ENCODE measurements around the gene PPM1H. TPM values are rescaled to one million over a fixed set of nuclear protein-coding genes. Genes with fewer than 3 reads are reported as not detected.
"Not testable (repeated sequence)": the region's sequence is repeated elsewhere in the genome, so short reads cannot be mapped to it uniquely, and the experiment has no call there.

PPM1H gene
- total RNA-seq, 4 donors from 2014 or later, result 0.46 to 3.4 (median 1.3) TPM

DNA sequence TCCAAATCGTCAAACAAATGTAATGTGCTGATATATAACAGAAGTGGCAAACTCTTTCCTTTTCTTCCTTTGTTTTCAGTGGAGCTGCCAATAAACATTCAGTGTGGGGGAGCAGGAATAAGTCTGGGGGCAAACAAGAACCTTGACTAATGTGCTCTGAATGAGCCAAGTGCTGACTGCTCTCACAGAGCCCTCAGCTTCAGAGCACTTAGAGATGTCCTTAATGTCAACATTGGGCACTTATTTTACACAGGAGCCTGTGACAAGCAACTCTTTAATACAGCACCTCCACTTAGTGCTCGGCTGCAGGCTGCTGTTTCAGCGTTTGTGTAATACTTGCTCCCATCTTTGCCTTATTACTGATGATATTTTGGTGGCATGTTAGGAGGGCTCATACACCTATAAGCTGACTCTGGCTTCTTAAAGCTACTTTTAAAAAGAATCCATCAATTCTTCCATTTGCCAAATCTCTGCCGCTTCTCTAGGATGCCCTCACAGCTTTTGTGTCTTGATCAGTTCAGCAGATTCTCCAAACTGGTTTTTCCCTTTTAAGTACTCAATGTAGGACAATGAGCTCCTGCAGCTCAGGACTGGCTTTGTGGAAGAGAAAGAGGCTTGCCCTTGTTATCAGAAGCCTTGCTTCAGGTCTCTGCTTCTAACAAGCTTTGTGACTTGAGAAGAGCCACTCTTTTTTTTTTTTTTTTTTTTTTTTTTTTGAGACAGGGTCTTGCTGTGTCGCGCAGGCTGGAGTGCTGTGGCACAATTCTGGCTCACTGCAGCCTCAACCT is 261.7 kb downstream of the PPM1H start:
- intact Hi-C loops (cut with DNase I; ENCODE audit: low total_unique reads), result no loop called here
- H3K9me3 ChIP-seq, result no peaks in the 10 kb centered on the region
- TF ChIP-seq, protein P1, sequence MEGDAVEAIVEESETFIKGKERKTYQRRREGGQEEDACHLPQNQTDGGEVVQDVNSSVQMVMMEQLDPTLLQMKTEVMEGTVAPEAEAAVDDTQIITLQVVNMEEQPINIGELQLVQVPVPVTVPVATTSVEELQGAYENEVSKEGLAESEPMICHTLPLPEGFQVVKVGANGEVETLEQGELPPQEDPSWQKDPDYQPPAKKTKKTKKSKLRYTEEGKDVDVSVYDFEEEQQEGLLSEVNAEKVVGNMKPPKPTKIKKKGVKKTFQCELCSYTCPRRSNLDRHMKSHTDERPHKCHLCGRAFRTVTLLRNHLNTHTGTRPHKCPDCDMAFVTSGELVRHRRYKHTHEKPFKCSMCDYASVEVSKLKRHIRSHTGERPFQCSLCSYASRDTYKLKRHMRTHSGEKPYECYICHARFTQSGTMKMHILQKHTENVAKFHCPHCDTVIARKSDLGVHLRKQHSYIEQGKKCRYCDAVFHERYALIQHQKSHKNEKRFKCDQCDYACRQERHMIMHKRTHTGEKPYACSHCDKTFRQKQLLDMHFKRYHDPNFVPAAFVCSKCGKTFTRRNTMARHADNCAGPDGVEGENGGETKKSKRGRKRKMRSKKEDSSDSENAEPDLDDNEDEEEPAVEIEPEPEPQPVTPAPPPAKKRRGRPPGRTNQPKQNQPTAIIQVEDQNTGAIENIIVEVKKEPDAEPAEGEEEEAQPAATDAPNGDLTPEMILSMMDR (IDR thresholded peaks at IDR 0.05 in 4 of 5, conservative IDR thresholded peaks at IDR 0.05 in 1 of 5), result no peak
- no peak for TF ChIP-seq POLR2A (IDR thresholded peaks at IDR 0.05)
- ATAC-seq (no peak), DNase-seq (no peak)
- no peaks in the 10 kb centered on the region for H3K27me3 ChIP-seq
- no peak overlapping the region for H3K27ac ChIP-seq
- no peaks in the 10 kb centered on the region for H3K4me1 ChIP-seq
- in situ Hi-C loops (cut with MboI; ENCODE audit: low sequenced_read_pairs in 4 of 4), result no loop called here
- no peaks in the 10 kb centered on the region for H3K36me3 ChIP-seq
- no peak overlapping the region for H3K4me3 ChIP-seq

DNA sequence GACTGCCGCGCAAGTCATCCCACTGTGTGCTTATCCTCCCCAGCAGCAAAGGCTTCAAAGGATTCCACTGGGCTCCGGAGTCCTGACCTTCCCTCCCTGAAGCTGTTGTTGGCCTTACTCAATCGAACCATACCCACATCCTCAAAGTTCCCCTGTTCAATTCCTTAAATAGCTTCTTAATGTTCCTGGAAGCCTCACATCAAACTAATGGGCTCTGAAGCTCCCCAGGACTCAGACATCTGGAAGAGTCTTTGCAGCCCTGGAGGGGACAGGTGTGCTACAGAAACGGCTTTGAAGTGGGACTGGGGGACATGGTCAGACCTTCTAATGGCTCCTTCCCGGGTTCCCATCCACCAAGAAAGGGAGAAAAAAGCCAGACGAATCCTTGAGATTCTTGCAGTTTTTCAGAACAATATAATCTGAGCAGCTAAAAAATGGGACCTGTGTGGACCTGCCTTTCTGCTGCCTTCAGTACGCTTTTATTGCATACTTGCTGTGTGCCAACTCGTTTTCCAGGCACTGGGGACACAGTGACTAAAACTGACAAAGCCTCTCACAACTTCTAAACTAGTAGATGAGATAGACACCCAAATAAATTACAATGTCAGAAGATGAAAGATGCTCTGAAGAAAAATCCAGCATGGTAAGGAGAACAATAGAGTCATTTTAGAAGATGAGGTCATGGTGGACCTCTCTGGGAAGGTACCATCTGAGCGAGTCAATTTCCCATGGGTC is 263.8 kb downstream of the PPM1H start:
- Histone ChIP-seq H3K36me3 (no peaks in the 10 kb centered on the region), H3K27me3 (no peaks in the 10 kb centered on the region), H3K27ac (no peak overlapping the region), H3K9me3 (no peaks in the 10 kb centered on the region), H3K4me3 (no peak overlapping the region), H3K4me1 (no peaks in the 10 kb centered on the region)
- DNase-seq (no peak), ATAC-seq (no peak)
- in situ Hi-C loops (cut with MboI; ENCODE audit: low sequenced_read_pairs in 4 of 4), result no loop called here
- intact Hi-C loops (cut with DNase I; ENCODE audit: low total_unique reads), result no loop called here
- TF ChIP-seq, protein P1 (IDR thresholded peaks at IDR 0.05 in 4 of 5, conservative IDR thresholded peaks at IDR 0.05 in 1 of 5), result no peak
- no peak for TF ChIP-seq POLR2A (IDR thresholded peaks at IDR 0.05)

DNA sequence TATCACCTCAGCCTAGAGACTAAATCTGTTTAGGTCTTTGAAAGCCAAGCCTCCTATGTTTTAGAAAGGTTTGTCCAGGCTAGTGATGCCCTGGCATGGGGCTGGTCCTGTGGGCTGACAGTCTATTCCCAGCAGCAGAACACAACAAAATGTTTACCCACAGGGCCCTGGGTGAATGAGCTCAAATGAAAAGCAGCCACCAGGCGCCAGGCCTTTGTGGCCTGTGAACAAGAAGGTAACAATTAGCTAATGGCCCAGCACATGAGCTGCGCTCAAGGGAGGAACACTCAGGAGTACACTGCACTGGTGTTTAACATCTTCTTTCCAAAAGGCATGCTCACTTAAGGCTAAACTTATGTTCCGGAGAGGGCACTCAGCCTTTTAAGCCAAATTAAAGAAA is 266.2 kb downstream of the PPM1H start:
- H3K4me3 ChIP-seq, result no peak overlapping the region
- H3K9me3 ChIP-seq, result no peaks in the 10 kb centered on the region
- H3K36me3 ChIP-seq, result no peaks in the 10 kb centered on the region
- in situ Hi-C loops (cut with MboI; ENCODE audit: low sequenced_read_pairs in 4 of 4), result no loop called here
- no peaks in the 10 kb centered on the region for H3K4me1 ChIP-seq
- no peak for DNase-seq
- intact Hi-C loops (cut with DNase I; ENCODE audit: low total_unique reads), result no loop called here
- H3K27me3 ChIP-seq, result no peaks in the 10 kb centered on the region
- ATAC-seq, result no peak
- no peak overlapping the region for H3K27ac ChIP-seq
- no peak for TF ChIP-seq POLR2A (IDR thresholded peaks at IDR 0.05)
- TF ChIP-seq, protein P1 (IDR thresholded peaks at IDR 0.05 in 4 of 5, conservative IDR thresholded peaks at IDR 0.05 in 1 of 5), result no peak

DNA sequence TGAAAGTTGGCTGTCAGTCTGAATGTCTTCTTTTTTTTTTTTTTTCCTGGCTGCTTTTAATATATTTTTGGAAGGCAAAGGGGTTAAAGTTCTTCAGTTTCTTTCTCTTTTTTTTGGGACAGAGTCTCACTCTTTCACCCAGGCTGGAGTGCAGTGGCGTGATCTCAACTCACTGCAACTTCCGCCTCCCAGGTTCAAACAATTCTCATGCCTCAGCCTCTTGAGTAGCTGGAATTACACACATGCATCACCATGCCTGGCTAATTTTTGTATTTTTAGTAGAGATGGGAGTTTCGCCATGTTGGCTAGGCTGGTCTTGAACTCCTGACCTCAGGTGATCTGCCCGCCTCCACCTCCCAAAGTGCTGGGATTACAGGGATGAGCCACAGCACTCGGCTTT is 270.0 kb downstream of the PPM1H start:
- H3K27ac ChIP-seq; H3K36me3 ChIP-seq; DNase-seq; H3K4me3 ChIP-seq; H3K4me1 ChIP-seq; H3K9me3 ChIP-seq; H3K27me3 ChIP-seq; ATAC-seq; in situ Hi-C loops (cut with MboI; ENCODE audit: low sequenced_read_pairs in 4 of 4); intact Hi-C loops (cut with DNase I; ENCODE audit: low total_unique reads): not testable (repeated sequence)

DNA sequence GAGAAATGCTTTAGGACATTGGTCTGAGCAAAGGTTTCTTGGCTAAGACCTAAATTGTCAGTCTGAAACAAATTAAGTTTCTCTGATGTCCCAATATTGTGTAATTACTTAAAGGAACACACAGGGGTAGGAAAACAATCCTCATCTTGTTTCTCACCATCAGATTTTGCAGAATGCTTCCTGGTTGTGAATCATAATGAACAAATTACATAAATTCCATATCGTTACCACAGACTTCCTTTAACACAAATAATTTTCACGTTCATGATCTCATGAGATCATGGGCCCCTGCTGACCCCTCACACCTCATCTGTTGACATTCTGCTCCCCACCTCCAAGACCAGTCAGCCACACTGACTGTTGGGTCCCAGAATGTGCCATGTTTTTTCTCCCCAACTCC is 274.2 kb downstream of the PPM1H start:
- intact Hi-C loops (cut with DNase I; ENCODE audit: low total_unique reads), result no loop called here
- Histone ChIP-seq H3K27ac (no peak overlapping the region), H3K4me1 (no peaks in the 10 kb centered on the region), H3K36me3 (no peaks in the 10 kb centered on the region), H3K4me3 (no peak overlapping the region), H3K27me3 (no peaks in the 10 kb centered on the region), H3K9me3 (no peaks in the 10 kb centered on the region)
- TF ChIP-seq, protein P1 (IDR thresholded peaks at IDR 0.05 in 4 of 5, conservative IDR thresholded peaks at IDR 0.05 in 1 of 5), result no peak
- no peak for TF ChIP-seq POLR2A (IDR thresholded peaks at IDR 0.05)
- ATAC-seq, result no peak
- in situ Hi-C loops (cut with MboI; ENCODE audit: low sequenced_read_pairs in 4 of 4), result no loop called here
- no peak for DNase-seq

All from gastrocnemius medialis (tissue), 4 donors.